K562 (cell line): ENCODE results near the gene SLC25A42. TPM values are rescaled to one million over a fixed set of nuclear protein-coding genes. Genes with fewer than 3 reads are reported as not detected.
A peak's percentile ranks its signal among the peaks of the same experiment; 100 is the strongest.

Experiments used
- CHAMP1 ChIP-seq: fragments of 450-650 bp; IDR thresholded peaks from 2 replicates; pipeline ENCODE4 v1.6.1; 2016; ENCODE audit warnings: mild to moderate bottlenecking
- CREB1 ChIP-seq, 2 experiments: sonication (generic) in 1 of 2; formaldehyde crosslinking in 1 of 2; IDR thresholded peaks; 2 replicates each; pipeline versions ENCODE4 v1.6.1 to v1.8.0; 2012 to 2022; ENCODE audit warnings: inconsistent platforms in 1 of 2, mild to moderate bottlenecking in 1 of 2, missing genetic modification reagents in 1 of 2, moderate library complexity in 1 of 2
- ELF2 ChIP-seq: fragments of 250-450 bp; sonication (Bioruptor Pico); IDR thresholded peaks from 2 replicates; pipeline ENCODE4 v1.5.0; 2021; ENCODE audit warnings: mild to moderate bottlenecking
- JUND ChIP-seq, 2 experiments: IDR thresholded peaks; 2 replicates in 1 of 2; 3 replicates in 1 of 2; pipeline ENCODE4 v1.6.1; 2011; ENCODE audit warnings: borderline replicate concordance in 2 of 2, low read depth in 2 of 2, low read length in 2 of 2, improper control_type of control experiment in 1 of 2, missing biosample characterization in 1 of 2, missing genetic modification characterization in 1 of 2, missing genetic modification reagents in 1 of 2
- MBD1 ChIP-seq: fragments of 250-450 bp; sonication (Bioruptor Pico); IDR thresholded peaks from 2 replicates; pipeline ENCODE4 v1.8.0; 2022; ENCODE audit warnings: inconsistent platforms
- MECOM ChIP-seq: fragments of 250-450 bp; sonication (Bioruptor Pico); IDR thresholded peaks from 2 replicates; pipeline ENCODE4 v1.8.0; 2022; ENCODE audit warnings: inconsistent platforms
- NCOA6 ChIP-seq: fragments of 450-650 bp; IDR thresholded peaks from 2 replicates; pipeline ENCODE4 v1.6.1; 2017; ENCODE audit warnings: mild to moderate bottlenecking
- NCOR1 ChIP-seq: fragments of 450-650 bp; IDR thresholded peaks from 2 replicates; pipeline ENCODE4 v1.6.1; 2016; ENCODE audit warnings: mild to moderate bottlenecking, moderate library complexity
- OTX1 ChIP-seq: fragments of 450-650 bp; formaldehyde crosslinking; IDR thresholded peaks from 2 replicates; pipeline ENCODE4 v1.4.0; 2022; ENCODE audit warnings: mild to moderate bottlenecking
- ZFPM2 ChIP-seq: fragments of 250-450 bp; sonication (Bioruptor Pico); IDR thresholded peaks from 2 replicates; pipeline ENCODE4 v1.5.1; 2022; ENCODE audit warnings: mild to moderate bottlenecking
- ZNF175 ChIP-seq: fragments of 200-800 bp; sonication (Bioruptor generic); IDR thresholded peaks from 2 replicates; pipeline ENCODE4 v1.6.1; 2016; ENCODE audit warnings: low read depth, mild to moderate bottlenecking, missing genetic modification characterization, missing compliant biosample characterization
- ZNF263 ChIP-seq: sonication (generic); formaldehyde crosslinking; IDR thresholded peaks from 2 replicates; pipeline ENCODE4 v1.8.0; 2022; ENCODE audit warnings: mild to moderate bottlenecking, missing genetic modification reagents, borderline replicate concordance
- ZNF280A ChIP-seq: fragments of 450-650 bp; IDR thresholded peaks from 2 replicates; pipeline ENCODE4 v1.6.1; 2018; ENCODE audit warnings: mild to moderate bottlenecking, low read depth; ENCODE audit not compliant: partially characterized antibody
- ZNF785 ChIP-seq: fragments of 250-450 bp; sonication (Bioruptor Pico); IDR thresholded peaks from 2 replicates; pipeline ENCODE4 v1.4.0; 2020; ENCODE audit warnings: mild to moderate bottlenecking
- polyA plus RNA-seq, 8 experiments: library from polyadenylated mRNA; depleted of rRNA in 4 of 8; stranded (reverse) in 5 of 8; unstranded in 3 of 8; fragments of >200 nt; fragmentation: Nextera tagmentation in 2 of 8; fragmentation: Illumina TruSeq in 1 of 8; extraction: Ambion mirVana in 2 of 8; extraction: Trizol in 1 of 8; gene quantifications; 2 replicates each; pipeline versions ENCODE4 v1.2.1 to v1.2.3, GENCODE V29; 2011 to 2014; ENCODE audit warnings: inconsistent platforms in 1 of 8, missing spikeins in 1 of 8
- total RNA-seq, 7 experiments: library from RNA; depleted of rRNA in 6 of 7; stranded (reverse); fragments of >200 nt in 6 of 7; fragmentation: Illumina TruSeq in 2 of 7; extraction: Trizol in 2 of 7; gene quantifications; 2 replicates each; pipeline versions ENCODE4 v1.2.1 to v1.2.3, GENCODE V29; 2011 to 2021; ENCODE audit warnings: low replicate concordance in 1 of 7
- TF ChIP-seq, protein P1 (sequence below): IDR thresholded peaks from 2 replicates; pipeline ENCODE4 v1.6.1; 2016; ENCODE audit warnings: missing genetic modification characterization, missing compliant biosample characterization
- TF ChIP-seq, protein P2 (sequence below): fragments of 450-650 bp; formaldehyde crosslinking; IDR thresholded peaks from 2 replicates; pipeline ENCODE4 v1.4.0; 2020; ENCODE audit warnings: mild to moderate bottlenecking, moderate library complexity

The SLC25A42 gene
- total and polyA plus RNA-seq, 9 of the 15 experiments (the other 6 are each of a cell fraction or from before 2014, with no cell fraction given): 0.59 to 32.2 (median 14.1) TPM

GRCh38 chr19:19059018-19059836 is 4.6 kb upstream of the SLC25A42 start (continued):
- 0 out of 2 replicates have a peak, but pooled peaks have one; percentile 17 for TF ChIP-seq OTX1 (CRISPR knock-in tag)
- TF ChIP-seq, protein P1, sequence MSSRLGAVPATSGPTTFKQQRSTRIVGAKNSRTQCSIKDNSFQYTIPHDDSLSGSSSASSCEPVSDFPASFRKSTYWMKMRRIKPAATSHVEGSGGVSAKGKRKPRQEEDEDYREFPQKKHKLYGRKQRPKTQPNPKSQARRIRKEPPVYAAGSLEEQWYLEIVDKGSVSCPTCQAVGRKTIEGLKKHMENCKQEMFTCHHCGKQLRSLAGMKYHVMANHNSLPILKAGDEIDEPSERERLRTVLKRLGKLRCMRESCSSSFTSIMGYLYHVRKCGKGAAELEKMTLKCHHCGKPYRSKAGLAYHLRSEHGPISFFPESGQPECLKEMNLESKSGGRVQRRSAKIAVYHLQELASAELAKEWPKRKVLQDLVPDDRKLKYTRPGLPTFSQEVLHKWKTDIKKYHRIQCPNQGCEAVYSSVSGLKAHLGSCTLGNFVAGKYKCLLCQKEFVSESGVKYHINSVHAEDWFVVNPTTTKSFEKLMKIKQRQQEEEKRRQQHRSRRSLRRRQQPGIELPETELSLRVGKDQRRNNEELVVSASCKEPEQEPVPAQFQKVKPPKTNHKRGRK: no peak
- TF ChIP-seq, protein P2, sequence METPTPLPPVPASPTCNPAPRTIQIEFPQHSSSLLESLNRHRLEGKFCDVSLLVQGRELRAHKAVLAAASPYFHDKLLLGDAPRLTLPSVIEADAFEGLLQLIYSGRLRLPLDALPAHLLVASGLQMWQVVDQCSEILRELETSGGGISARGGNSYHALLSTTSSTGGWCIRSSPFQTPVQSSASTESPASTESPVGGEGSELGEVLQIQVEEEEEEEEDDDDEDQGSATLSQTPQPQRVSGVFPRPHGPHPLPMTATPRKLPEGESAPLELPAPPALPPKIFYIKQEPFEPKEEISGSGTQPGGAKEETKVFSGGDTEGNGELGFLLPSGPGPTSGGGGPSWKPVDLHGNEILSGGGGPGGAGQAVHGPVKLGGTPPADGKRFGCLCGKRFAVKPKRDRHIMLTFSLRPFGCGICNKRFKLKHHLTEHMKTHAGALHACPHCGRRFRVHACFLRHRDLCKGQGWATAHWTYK (CRISPR knock-in tag): peak; percentile 27; the same call in 1 of the 2 replicates
- no peak for TF ChIP-seq MBD1 (CRISPR knock-in tag)
- peak; percentile 32; the same call in 1 of the 2 replicates for TF ChIP-seq JUND (IDR thresholded peaks at IDR 0.05; ENCODE audit: borderline replicate concordance, low read depth, low read length)
- TF ChIP-seq JUND (tag; IDR thresholded peaks at IDR 0.05; ENCODE audit: borderline replicate concordance, low read depth, low read length): peak; percentile 29; the same call in 1 of the 3 replicates
- no peak for TF ChIP-seq ELF2 (CRISPR knock-in tag)
- 0 out of 2 replicates have a peak, but pooled peaks have one; percentile 18 for TF ChIP-seq CREB1 (IDR thresholded peaks at IDR 0.05)
- TF ChIP-seq CREB1 (CRISPR knock-in tag; IDR thresholded peaks at IDR 0.05): no peak
- TF ChIP-seq ZFPM2 (CRISPR knock-in tag): no peak
- no peak for TF ChIP-seq NCOA6
- no peak for TF ChIP-seq ZNF785 (CRISPR knock-in tag)
- peak; percentile 97 for TF ChIP-seq ZNF263 (CRISPR knock-in tag)
- TF ChIP-seq CHAMP1: no peak
- peak; percentile 45; the same call in 1 of the 2 replicates for TF ChIP-seq ZNF175 (CRISPR knock-in tag)
- TF ChIP-seq ZNF280A: no peak
- TF ChIP-seq MECOM (CRISPR knock-in tag): no peak
- TF ChIP-seq NCOR1: peak; percentile 72
